Activated T-cell treated with anti-CD3 and anti-CD28 coated beads, Interleukin-2, amount 50 U/mL, for 1 hour (primary cell): ENCODE data around the gene ELAVL2.

Source experiments
- DNase-seq: peaks from one replicate; pipeline ENCODE4 v3.0.0-alpha.2; 2020

The ELAVL2 gene

GRCh38 chr9:23826120-23826629 is at the start of gene ELAVL2:
Gene ELAVL2 (minus strand): TSS chr9:23826240. CDS start chr9:23762234, 64,006 bp downstream.
- peak; percentile 41 for DNase-seq

GRCh38 chr9:23858234-23858633 is 32.2 kb upstream of the ELAVL2 start:
- DNase-seq = no peak

DNA sequence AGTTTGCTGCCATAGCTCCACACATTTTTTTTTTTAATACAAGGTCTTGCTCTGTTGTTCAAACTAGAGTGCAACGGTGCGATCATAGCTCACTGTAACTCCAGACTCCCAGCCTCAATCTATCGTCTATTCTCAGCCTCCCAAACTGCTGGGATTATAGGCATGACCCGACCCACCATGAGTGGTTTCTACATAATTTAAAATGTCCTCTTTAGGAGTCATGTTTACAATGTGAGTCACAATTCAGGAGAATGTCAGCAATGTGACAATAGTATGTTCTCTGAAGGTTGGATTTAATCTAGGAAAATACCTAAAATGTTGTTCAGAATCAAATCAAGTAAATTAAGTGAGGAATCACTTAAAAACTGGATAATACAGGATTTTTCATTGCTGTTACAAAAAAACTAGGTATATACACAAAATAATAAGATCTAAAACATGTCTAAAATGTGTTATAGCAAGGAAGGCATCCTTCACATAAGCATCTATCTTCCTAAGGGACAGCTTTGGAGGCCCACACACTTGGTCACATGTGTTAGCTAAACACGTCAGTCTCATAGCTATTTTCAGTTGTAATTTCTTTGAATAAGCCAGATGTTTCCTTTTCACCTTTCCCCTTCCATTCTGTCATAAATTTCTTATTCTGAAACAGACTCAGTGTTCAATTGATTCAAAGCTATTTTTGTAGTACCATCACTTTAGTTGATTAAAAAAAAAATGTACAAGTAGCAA is 30.0 kb upstream of the ELAVL2 start:
- no peak for DNase-seq

DNA sequence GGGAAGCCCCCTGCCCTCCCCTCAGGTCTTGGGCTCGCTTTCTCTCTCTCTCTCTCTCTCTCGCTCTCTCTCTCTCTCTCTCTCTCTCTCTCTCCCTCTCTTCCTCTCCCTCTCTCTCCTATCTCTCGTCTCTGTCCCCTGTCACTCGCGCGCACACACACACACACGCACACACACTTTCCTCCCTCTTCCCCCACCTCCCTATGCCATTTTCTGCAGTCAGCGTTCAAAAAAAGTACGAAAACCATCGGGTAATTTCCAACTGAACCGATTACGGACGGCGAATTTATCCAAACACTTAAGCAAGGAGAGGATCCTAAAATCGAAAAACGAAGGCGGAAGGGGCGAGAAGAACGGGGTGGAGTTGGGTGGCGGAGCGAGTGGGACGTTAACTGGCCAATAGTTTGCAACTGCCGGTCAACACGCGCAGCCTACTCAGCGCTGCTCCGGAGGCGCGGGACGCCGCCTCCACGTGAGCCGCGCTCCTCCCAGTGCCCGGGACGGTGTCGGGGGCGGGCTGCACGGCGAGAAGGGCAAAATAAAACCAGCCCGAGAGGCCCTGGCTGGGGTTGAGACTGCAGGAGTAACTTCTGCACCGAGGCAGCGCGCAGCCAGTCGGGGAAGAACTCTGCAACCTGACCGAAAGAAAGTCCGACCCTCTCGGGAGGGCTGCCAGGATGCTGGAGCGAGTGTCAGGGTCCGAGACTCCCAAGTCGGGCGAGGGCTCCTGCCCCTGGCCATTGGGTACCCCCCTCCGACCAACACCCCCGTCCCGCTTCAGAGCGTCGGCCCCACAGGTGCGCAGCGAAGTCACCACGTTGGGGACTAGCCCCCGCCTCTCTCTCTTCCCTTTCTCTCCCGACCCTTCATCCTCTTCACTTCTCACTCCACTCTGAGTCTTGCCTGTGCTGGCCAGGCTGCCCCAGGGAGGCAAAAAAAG is 24.9 kb upstream of the ELAVL2 start:
- no peak for DNase-seq

- no peak for DNase-seq
These were observed 24.2 kb upstream of the ELAVL2 start for GRCh38 chr9:23850242-23850689.

DNA sequence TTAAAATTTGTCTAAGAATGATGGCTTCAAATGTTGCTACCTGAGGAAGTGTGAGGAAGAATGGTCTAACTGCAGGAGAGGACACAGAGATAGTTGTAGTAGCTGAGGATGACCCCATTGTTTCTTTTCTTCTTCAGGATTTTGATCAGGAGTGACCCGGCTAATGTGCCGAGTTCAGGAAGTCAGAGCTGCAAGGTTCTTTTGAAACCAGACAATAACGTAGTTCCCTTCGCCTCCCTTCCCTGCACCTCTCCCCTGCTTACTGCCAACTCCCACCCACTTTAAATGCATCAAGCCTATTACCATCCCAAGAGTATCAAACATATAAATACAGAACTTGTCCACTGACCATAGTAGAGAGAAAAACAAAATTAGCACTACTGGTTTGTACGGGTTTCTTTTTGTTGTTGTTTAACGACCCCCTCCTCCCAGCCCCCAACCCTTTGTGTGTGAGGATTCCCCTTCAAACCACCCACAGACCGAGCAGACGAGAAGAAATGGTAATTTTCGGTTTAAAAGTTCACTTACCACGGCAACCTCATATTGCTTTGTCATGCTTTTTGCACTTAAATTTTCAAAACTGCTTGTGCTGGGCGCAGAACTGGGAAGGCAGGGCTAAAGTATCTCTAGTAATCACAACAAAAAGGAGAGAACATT is 23.5 kb upstream of the ELAVL2 start:
- no peak for DNase-seq

- DNase-seq = no peak
These were observed 16.6 kb upstream of the ELAVL2 start for GRCh38 chr9:23842565-23843129.

GRCh38 chr9:23841304-23841703 is 15.3 kb upstream of the ELAVL2 start:
- DNase-seq = no peak

DNA sequence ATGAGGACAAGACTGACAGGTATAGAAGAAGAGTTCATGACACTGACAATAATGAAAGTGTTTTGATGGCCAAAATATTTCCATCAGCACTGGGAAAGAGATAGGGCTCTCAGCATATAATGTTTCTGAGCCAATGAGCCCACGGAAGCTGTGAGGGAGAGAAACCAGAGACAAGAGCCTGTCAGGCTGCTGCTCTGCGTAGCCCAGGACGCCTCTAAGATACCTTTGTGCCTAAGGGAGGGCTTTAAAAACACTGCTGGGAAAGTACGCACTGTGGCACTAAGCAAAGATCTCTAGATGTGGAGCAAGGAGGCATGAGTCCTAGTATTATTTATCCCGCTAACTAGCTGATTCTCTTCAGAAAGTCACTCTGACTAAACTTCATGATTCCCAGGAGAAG is 11.0 kb upstream of the ELAVL2 start:
- DNase-seq = no peak

DNA sequence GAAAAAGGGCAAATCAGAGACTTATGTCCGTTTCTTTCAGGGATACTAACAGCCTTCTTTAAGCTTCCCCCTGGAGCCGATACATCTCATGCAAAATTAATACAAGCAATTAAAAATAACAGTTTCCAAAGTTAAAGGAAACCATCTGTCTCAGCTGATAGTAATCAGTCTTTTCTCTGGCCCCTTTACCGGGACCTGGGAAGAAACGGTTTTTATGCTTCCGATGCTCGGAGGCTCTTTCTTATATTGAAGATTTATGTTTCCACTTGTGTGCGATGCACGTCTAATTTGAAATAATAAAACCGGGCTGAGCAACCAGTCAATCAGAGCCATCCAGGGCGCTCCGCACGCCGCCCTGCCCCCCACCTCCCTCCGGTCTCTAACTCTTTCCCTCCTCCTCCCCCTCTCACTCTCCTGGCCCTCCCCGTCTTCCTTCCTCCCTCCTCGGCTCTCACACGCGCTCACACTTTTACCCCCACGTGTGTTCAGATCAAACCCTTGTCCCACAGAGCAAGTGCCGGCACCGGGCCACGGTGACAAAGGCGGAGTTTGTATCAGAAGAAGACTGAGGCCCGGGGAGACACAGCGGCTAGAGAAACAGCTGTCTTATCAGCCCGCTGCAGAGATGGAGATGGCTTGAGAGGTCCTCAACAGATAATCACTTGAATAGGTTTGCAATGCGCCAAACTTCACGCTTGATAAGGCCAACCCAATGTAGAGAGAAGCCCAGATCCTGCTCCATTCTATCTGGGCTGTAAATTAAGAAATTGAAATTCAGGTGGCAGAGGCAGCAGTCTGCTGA is 5.1 kb upstream of the ELAVL2 start:
- no peak for DNase-seq

GRCh38 chr9:23830476-23830805 is 4.4 kb upstream of the ELAVL2 start:
- DNase-seq = no peak

GRCh38 chr9:23829580-23830475 is 3.8 kb upstream of the ELAVL2 start:
- DNase-seq = no peak

DNA sequence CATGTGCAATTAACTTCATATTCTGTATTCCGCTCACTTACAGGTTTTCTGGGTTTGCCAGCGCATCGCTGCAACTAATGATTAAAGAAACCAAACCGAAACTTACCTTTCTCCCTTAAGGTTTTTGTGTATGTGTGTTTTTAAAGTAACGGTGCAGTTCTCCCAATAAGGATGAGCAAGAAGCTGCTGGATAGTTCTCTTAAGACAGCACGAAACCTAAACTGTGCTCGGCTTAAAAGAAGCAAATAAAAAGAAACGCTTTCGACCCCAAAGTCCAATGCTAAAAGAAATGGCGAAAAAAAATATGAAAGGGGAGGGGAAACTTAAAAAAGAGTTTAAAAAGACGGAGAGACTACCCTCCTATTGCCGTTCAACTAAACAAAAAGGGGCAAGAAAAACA is 340 bp downstream of the ELAVL2 start:
- no peak for DNase-seq

GRCh38 chr9:23824830-23825591 is 1.0 kb downstream of the ELAVL2 start:
- DNase-seq = no peak

DNA sequence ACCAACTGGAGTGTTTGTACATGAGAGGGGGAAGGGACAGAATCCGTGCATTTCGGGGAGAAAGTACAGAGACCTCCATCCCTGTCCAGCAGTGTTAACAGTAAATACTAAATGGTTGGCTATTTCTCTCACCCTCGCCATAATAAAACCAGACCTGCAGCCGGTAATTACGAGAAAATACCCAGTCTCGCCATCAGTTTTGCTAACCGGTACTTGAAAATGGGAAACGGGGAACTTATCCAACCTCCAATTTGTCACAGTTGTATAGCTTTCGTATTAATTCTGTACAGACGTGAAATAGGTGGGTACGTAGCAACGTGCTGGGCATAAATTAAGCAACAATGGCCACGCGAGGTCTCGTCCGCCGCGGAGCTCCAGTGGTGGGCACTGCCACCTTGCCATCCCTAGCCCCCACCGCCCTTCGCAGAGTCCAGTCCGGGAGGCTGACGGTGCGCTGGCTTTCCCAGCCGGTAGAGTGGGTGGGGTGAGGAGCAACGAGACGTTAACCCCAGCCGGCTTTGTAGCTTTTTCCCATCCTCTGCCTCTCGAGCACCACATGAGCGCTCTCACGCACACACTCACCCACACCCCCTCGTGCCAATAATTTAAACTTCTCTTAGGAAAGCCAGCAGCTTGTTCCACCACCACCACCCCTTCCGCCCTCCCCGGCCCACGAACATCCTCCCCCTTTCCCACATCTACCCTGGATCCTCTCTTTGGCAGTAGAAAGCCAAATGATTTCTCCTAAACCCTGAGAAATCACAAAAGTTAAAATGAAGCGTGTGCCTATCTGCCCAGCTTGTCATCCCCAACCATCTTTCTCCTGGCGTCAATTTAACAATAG is 1.8 kb downstream of the ELAVL2 start:
- DNase-seq = no peak

DNA sequence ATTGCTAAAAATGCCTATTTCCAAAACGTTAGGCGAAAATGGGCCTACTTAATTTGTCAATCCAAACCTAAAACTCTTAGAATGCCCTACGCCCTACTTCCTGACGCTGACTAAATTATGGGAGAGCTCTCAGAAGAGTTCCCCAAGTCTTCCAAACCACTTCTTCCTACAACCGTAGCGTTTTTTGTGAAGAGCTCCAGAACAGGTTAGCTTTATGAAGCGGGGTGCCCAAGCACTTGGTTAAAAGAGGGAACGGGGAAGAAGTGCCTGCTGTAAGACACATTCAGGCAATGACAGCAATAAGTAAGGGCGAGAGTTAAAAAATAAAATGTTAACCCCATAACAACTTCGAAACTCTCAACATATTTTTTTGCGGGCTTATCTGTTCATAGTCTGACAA is 2.8 kb downstream of the ELAVL2 start:
- no peak for DNase-seq

- DNase-seq = no peak
These were observed 3.5 kb downstream of the ELAVL2 start for GRCh38 chr9:23822261-23823169.
